NCI-H1436 (cell line): ENCODE measurements around the gene TESK1.
A peak's percentile ranks its signal among the peaks of the same experiment; 100 is the strongest.

Experiments used
- DNase-seq: peaks from one replicate; lab custom pipeline; 2025; lab: John Stamatoyannopoulos, UW

The TESK1 gene

DNA sequence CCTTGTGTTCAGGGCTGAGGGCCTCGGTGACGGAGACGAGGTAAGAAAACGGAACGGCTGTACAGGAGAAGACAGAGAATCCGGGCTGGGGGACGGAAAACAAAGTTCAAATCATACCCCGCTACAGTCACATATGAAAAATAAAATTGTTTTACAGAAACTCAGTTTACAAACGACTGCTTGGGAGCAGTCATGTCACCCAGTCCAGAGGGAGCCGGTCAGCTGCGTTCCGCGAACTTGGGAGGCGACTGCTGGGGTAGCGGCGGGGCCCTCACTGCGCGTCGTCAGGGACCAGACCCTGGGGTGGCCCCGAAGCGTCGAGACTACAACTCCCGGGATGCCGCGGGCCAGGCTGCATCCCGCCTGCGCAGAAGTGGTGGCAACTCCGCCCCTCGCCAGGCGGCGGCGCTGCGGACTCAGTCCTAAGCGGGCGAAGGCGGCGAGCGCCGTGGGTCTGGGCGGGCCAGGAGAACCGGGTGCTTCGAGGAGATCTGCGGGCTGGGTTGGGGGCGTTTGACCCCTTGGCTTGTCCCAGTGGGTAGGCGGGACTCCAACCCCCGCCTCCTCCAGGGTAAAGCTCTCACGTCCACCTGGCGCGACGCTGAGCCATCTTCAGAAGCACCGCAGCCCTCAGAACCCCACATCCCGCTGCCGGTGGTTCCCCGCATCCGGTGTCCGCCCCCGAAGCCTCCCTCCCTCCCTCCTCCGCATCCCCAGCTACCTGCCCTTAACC is 41.6 kb downstream of the TESK1 start:
- peak; percentile 86 for DNase-seq

DNA sequence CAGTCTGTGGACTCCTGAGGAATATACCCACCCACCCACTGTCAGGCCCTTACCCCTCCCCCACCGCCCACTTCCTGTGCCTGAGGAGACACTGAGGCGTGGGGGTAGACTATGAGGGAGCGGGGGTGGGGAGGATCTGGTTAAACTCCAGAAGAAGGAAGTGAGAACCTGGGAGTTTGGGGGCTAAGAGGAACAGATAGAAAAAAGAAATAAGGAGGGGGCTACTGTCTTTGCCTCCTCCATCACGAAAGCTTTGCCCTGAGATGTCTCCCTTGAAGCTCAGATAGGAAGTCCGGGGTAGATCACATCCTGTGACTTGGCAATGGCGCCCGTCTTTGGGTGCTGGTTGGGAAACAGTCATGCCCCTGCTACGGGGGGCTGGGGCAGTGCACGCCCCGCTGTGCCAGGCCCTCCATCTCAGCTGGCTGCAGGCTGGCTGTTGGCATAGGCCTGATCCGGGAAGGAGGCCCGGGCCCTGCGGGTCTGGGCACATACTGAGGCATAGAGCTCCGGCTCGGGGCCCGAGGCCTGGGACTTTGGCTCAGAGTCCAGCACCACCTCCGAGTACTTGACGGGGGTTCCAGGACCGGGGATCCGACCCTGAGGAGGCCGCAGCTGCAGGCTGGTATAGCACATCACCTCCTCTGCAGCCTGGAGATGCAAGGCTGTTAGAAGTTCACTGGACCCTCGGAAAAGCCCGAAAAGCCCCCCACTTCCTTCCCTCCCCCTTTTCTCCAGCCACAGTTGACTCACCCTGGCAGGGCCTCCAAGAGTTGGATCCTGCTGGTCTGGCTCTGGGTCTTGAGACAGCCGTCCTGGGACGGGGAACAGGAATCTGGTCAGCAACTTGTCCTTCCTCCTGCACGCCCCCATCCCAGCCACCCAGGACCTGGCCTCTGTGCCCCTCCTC is 44.6 kb downstream of the TESK1 start:
- no peak for DNase-seq

DNA sequence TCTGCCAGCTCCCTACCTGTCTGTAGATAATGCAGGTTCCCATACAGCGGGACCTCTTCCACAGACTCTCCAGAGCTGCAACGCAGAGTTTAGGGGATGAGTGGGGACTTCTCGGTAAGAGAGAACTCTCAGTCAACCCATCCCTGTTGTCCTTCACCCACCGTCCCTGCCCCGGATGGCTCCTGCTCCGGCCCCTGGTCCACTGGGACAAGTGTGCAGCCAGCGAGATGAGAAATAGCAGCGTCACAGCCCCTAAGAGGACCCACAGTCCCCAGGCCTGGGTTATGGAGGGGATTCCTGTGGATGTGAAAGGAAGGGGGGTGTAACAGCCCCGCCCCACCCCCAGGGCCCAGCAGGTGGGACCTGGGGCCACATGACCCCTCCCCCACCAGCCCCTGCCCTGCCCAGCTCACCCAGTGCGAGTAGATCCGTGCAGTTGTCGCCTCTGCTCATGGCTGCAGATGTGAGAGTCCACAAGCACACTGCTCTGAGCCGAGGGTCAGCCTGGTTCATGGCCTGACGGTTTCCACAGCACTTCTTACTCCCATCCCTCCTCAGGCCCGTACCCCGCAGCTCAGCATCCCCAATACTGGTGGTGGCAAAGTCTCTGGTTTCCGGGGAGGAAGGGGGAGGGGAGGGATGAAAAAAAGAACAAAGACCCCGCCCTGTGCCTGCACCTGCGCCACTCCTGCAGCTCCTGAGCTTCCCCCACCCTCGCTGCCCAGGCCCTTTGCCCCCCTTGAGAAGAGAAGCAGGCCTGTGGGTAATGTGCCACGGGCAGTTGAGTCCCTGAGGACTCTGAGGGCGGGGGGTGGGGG is 45.5 kb downstream of the TESK1 start, which contains the start of gene SIT1:
Gene SIT1 (minus strand): TSS at position 591 of the 818 bp plus-strand sequence. CDS start 78 bp downstream, at position 513.
- peak; percentile 50 for DNase-seq

DNA sequence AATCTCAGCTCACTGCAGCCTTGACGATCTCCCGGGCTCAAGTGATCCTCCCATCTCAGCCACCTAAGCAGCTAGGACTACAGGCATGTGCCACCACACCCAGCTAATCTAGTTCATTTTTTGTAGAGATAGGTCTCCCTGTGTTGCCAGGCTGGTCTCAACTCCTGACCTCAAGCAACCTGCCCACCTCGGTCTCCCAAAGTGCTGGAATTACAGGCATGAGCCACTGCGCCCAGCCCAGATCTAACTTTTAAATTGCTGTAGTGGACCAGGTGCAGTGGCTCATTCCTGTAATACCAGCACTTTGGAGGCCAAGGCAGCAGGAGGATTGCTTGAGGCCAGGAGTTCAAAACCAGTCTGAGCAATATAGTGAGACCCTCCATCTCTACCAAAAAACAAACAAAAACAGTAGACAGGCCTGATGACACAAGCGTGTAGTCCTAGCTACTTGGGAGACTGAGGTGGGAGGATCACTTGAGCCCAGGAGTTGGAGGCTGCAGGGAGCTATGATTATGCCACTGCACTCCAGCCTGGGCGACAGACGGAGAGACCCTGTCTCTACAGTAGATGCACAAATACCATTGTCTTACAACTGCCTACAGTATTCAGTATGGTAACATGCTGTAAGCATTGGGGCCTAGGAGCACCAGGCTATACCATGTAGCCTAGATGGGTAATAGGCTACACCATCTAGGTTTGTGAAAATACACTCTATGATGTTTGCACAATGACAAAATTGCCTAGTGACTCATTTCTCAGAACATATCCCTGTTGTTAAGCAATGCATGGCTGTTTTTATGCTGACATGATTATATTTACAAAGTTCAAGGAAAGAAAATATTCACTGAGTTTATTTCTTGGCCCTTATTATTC is 47.1 kb downstream of the TESK1 start:
- no peak for DNase-seq

DNA sequence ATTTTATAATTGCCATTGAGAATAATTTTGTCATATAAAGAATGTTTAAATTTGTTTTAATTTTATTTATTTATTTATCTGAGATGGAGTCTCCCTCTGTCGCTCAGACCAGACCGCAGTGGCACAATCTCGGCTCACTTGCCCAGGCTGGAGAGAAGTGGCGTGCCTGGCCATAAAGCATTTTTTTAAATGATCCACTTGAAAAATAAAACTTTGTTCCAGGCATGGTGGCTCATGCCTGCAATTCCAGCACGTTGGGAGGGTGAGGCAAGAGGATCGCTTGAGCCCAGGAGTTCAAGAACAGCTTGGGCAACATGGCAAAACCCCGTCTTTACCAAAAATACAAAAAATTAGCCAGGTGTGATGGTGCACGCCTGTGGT is 47.8 kb downstream of the TESK1 start:
- no peak for DNase-seq

DNA sequence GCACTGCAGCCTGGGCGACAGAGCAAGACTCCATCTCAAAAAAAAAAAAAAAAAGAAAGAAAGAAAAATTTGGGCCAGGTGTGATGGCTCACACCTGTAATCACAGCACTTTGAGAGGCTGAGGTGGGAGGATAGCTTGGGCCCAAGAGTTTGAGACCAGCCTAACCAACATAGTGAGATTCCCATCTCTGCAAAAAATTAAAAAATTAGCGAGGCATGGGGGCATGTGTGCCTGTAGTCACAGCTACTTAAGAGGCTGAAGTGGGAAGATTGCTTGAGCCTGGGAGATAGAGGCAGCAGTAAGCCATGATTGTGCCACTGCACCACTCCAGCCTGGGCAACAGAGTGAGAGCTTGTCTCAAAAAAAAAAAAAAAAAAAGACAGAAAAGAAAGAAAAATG is 48.5 kb downstream of the TESK1 start:
- DNase-seq: no peak

DNA sequence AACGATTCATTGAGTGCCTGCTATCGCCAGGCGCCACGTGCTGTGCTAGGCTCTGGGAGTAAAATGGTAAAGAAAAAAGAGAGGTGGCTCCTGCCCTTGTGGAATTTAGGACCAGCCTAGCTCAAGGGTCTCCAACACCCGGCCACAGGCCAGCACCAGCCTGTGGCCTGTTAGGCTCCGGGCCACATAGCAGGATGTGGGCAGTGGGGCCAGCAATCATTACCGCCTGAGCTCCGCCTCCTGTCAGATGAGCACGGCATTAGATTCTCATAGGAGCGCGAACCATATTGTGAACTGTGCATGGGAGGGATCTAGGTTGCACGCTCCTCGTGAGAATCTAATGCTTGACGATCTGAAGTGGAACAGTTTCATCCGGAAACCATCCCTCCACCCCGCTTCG is 51.3 kb downstream of the TESK1 start:
- DNase-seq: no peak

DNA sequence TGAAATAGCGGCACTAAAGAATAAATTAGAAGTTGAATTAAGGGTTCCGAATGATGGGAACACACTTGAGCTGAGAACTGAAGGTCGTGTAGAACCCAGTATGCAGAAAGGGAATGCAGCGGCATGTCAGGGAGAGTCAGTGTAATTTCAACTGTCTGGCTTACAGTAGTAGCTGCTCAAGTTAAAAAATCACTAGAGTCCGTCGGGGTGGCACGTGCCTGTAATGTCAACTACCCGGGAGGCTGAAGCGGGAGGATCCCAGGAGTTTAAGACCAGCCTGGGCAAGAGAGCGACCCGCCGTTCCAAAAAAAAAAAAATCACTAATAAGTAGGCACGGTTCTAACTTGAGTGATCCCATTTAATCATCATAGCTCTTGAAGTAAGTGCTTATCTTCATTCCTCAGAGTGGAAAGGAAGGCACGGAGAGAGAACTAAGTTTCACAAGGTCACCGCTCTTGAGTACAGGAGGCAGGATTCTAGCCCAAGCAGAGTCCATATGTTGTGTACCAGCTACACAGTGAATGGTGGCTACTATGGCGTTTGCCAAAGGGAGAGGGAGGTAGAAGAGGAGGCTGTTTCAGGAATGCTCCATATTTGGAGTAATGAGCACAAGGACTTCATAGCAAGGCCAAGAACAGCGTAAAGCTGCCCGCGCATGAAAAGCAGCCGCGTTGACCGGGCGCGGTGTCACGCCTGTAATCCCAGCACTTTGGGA is 51.9 kb downstream of the TESK1 start:
- no peak for DNase-seq

DNA sequence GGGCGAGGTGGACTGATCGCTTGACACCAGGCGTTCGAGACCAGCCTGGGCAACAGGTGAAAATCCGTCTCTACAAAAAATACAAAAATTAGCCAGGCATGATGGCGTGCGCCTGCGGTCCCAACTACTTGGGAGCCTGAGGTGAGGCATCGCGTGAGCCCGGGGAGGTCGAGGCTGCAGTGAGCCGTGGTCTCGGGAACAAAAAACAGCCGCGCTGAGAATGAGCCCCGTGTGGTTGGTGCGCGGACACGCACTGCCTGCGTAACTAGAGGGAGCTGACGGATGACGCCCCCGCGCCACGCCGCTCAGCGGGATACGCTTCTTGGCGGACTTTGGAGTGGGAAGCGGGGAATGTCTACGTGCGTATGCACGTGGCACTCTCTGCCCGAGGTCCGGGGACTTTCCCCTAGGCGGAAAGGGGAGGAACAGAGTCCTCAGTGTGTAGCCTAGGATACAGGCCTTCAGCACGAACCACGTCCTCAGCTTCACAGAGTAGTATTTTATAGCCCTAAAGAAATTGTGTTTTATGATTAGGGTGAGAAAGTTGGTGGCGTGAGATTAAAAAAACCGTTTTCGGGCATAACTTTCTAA is 52.6 kb downstream of the TESK1 start, which contains the start of gene RMRP:
Gene RMRP (minus strand): TSS at position 474 of the 591 bp plus-strand sequence.
- DNase-seq: peak; percentile 97

DNA sequence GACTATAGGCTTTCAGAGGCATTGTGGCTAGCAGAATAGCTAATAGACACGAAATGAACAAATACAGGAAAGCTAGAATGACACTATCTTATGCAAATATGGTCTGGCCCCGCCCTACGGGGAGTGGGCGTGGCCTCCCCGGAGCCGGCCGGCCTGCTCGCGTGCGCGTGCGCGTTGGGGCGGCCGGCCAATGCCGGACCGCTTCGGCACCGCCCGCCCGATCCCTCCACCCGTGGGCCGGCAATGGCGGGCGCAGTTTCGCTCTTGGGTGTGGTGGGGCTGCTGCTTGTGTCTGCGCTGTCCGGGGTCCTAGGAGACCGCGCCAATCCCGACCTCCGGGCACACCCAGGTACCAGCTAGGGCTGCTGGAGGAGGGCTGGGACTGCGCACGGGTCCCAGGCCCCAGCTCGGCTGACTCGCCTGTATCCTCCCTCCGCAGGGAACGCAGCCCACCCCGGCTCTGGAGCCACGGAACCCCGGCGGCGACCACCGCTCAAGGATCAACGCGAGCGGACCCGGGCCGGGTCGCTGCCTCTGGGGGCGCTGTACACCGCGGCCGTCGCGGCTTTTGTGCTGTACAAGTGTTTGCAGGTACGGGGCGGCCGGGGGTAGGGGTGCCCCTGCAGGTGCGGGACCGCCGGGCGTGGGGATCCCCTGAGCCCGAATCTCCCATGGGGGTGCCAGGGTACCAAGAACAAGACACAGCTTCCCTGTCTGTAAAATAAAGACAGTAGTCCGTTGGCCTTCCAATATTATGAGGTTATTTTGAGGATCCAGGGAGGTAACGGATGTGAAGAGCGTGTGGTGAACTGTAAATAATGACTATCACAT is 53.3 kb downstream of the TESK1 start, which contains the start of gene CCDC107:
Gene CCDC107 (plus strand): TSS at position 156 of the 831 bp plus-strand sequence. CDS start 88 bp downstream, at position 244.
- DNase-seq: peak; percentile 79

DNA sequence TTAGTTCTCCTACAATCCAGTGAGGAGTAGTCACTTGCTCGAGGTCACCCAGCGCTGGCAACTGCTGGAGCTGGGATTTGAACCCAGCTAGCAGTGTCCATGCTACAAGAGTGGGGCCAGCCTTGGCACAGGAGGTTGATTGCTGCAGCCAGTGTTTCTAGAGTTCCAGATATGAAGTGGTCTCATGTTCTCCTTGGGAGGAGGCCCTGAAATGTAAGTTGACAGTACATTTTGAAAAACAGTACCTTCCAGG is 53.8 kb downstream of the TESK1 start:
- DNase-seq: no peak

DNA sequence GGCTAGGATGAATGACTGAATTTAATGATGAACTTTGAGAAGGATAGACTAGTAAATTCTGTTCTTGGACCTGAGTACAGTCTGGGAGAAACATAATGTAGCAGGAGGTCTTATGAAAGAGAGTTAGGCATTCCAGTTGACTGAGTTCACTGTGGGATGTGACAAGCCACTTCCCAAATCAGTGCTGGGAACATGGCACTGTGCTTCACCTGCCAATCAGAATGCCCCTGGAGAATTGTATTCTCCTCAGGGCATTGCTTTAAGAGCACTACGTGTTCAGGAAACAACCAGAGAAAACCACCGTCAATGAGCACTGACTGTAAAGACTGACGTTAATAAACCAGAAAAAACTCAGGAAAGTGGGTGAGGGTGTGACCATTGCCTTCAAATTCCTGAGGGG is 54.3 kb downstream of the TESK1 start:
- DNase-seq: peak; percentile 35
